Measurements from ENCODE around the gene P2RX6.
"Not testable (repeated sequence)": the region's sequence is repeated elsewhere in the genome, so short reads cannot be mapped to it uniquely, and the experiment has no call there.

P2RX6 gene

GRCh38 chr22:21014726-21015465, at the start of gene P2RX6:
P2RX6 (plus strand) TSS chr22:21015165; CDS start chr22:21015175, 10 bp downstream.
- DNase-seq (ENCODE audit: low spot score): peak; percentile 48

- no peak for DNase-seq (ENCODE audit: low spot score)
Measured at GRCh38 chr22:20965888-20966855, 48.8 kb upstream of the P2RX6 start.

- DNase-seq (ENCODE audit: low spot score): no peak
Measured at GRCh38 chr22:20966883-20967696, 47.9 kb upstream of the P2RX6 start, which contains the start of gene AIFM3. AIFM3 (plus strand) TSS chr22:20967255; CDS start chr22:20967945, 690 bp downstream.

- DNase-seq (ENCODE audit: low spot score): no peak
Measured at GRCh38 chr22:20967697-20968211, 47.2 kb upstream of the P2RX6 start.

- DNase-seq (ENCODE audit: low spot score): no peak
Measured at GRCh38 chr22:20968281-20968977, 46.5 kb upstream of the P2RX6 start.

- DNase-seq (ENCODE audit: low spot score): no peak
Measured at GRCh38 chr22:20970939-20971657, 43.9 kb upstream of the P2RX6 start.

- not testable (repeated sequence) for DNase-seq (ENCODE audit: low spot score)
Measured at GRCh38 chr22:20972014-20972694, 42.8 kb upstream of the P2RX6 start.

GRCh38 chr22:20972933-20973577, 41.9 kb upstream of the P2RX6 start:
- DNase-seq (ENCODE audit: low spot score): no peak

- no peak for DNase-seq (ENCODE audit: low spot score)
Measured at GRCh38 chr22:20973634-20974286, 41.2 kb upstream of the P2RX6 start.

- DNase-seq (ENCODE audit: low spot score): no peak
Measured at GRCh38 chr22:20974336-20974955, 40.5 kb upstream of the P2RX6 start.

GRCh38 chr22:20975541-20976290, 39.2 kb upstream of the P2RX6 start:
- DNase-seq (ENCODE audit: low spot score): no peak

GRCh38 chr22:20976291-20976877, 38.6 kb upstream of the P2RX6 start:
- DNase-seq (ENCODE audit: low spot score): no peak

- DNase-seq (ENCODE audit: low spot score): no peak
Measured at GRCh38 chr22:20977019-20977418, 37.9 kb upstream of the P2RX6 start.

GRCh38 chr22:20977516-20978170, 37.3 kb upstream of the P2RX6 start:
- no peak for DNase-seq (ENCODE audit: low spot score)

- no peak for DNase-seq (ENCODE audit: low spot score)
Measured at GRCh38 chr22:20978419-20978818, 36.5 kb upstream of the P2RX6 start.

- DNase-seq (ENCODE audit: low spot score): peak; percentile 69
Measured at GRCh38 chr22:20979243-20979809, 35.6 kb upstream of the P2RX6 start.

Data from hematopoietic multipotent progenitor cell treated with erythropoietin and hydrocortisone succinate and interleukin-3 and kit ligand, for 15 days (in vitro differentiated cells).